Chondrocyte (in vitro differentiated cells): ENCODE measurements around the gene BRD9. TPM values are rescaled to one million over a fixed set of nuclear protein-coding genes. Genes with fewer than 3 reads are reported as not detected.
A peak's percentile ranks its signal among the peaks of the same experiment; 100 is the strongest.

Source experiments
- DNase-seq: peaks from one replicate; pipeline ENCODE4 v3.0.0; 2021; ENCODE audit warnings: mixed read lengths, low spot score
- H3K27ac Mint-ChIP-seq: one replicate; pipeline ENCODE4 v1.8.0; 2021; ENCODE audit warnings: mild to moderate bottlenecking, moderate library complexity, mixed read lengths; ENCODE audit not compliant: unreplicated experiment
- H3K27me3 Mint-ChIP-seq: 2 replicates; pipeline ENCODE4 v1.8.0; 2021; ENCODE audit warnings: low read depth, mixed read lengths
- H3K36me3 Mint-ChIP-seq: 2 replicates; pipeline ENCODE4 v1.8.0; 2021; ENCODE audit warnings: low read depth, mixed read lengths
- H3K4me1 Mint-ChIP-seq: 2 replicates; pipeline ENCODE4 v1.8.0; 2021; ENCODE audit warnings: low read depth, mild to moderate bottlenecking, mixed read lengths
- H3K4me3 Mint-ChIP-seq: one replicate; pipeline ENCODE4 v1.8.0; 2021; ENCODE audit warnings: mild to moderate bottlenecking, moderate library complexity, mixed read lengths; ENCODE audit not compliant: unreplicated experiment
- H3K9me3 Mint-ChIP-seq: 2 replicates; pipeline ENCODE4 v1.8.0; 2021; ENCODE audit warnings: low read depth, mixed read lengths
- CTCF ChIP-seq: fragments of 200-600 bp; sonication (generic); IDR thresholded peaks from 2 replicates; pipeline ENCODE4 v1.5.0; 2021; ENCODE audit warnings: antibody characterized with exemption, mild to moderate bottlenecking, moderate library complexity
- total RNA-seq: library from RNA; stranded (reverse); gene quantifications from 3 replicates; pipeline ENCODE4 v1.2.1, GENCODE V29; 2021

Gene BRD9
- total RNA-seq, 1 donor from 2014 or later, result 26.5 TPM

- peaks cover 37% of the 10 kb centered on the region for H3K36me3 Mint-ChIP-seq
- DNase-seq, result no peak
- H3K4me3 Mint-ChIP-seq, result no peak overlapping the region
These were observed 4.5 kb downstream of the BRD9 start for GRCh38 chr5:887947-888637.

GRCh38 chr5:886716-887325, 5.8 kb downstream of the BRD9 start:
- Mint-ChIP-seq H3K4me1 (peaks cover 22% of the 10 kb centered on the region), H3K27me3 (no peaks in the 10 kb centered on the region), H3K4me3 (no peak overlapping the region), H3K27ac (no peak overlapping the region), H3K36me3 (peaks cover 49% of the 10 kb centered on the region), H3K9me3 (no peaks in the 10 kb centered on the region)
- peak; percentile 79 for DNase-seq
- TF ChIP-seq CTCF, result no peak

More at GRCh38 chr5:887947-888637, 4.5 kb downstream of the BRD9 start:
- Mint-ChIP-seq H3K4me1 (peaks cover 22% of the 10 kb centered on the region), H3K9me3 (no peaks in the 10 kb centered on the region), H3K27ac (peak overlapping the region; percentile 63), H3K27me3 (no peaks in the 10 kb centered on the region)
- TF ChIP-seq CTCF, result no peak

GRCh38 chr5:886036-886435, 6.6 kb downstream of the BRD9 start:
- Mint-ChIP-seq H3K9me3 (no peaks in the 10 kb centered on the region), H3K36me3 (peaks cover 54% of the 10 kb centered on the region), H3K27ac (no peak overlapping the region), H3K4me3 (no peak overlapping the region), H3K27me3 (no peaks in the 10 kb centered on the region), H3K4me1 (peaks cover 14% of the 10 kb centered on the region)
- TF ChIP-seq CTCF, result no peak
- DNase-seq, result peak; percentile 75

GRCh38 chr5:885529-885928, 7.1 kb downstream of the BRD9 start:
- H3K27me3 Mint-ChIP-seq, result no peaks in the 10 kb centered on the region
- H3K9me3 Mint-ChIP-seq, result no peaks in the 10 kb centered on the region
- H3K36me3 Mint-ChIP-seq, result peaks cover 56% of the 10 kb centered on the region
- peaks cover 11% of the 10 kb centered on the region for H3K4me1 Mint-ChIP-seq
- no peak for TF ChIP-seq CTCF
- no peak overlapping the region for H3K4me3 Mint-ChIP-seq
- DNase-seq, result peak; percentile 81
- no peak overlapping the region for H3K27ac Mint-ChIP-seq

- Mint-ChIP-seq H3K9me3 (no peaks in the 10 kb centered on the region), H3K4me3 (no peak overlapping the region), H3K36me3 (peaks cover 56% of the 10 kb centered on the region), H3K27ac (no peak overlapping the region), H3K27me3 (no peaks in the 10 kb centered on the region), H3K4me1 (peaks cover 11% of the 10 kb centered on the region)
- no peak for DNase-seq
- TF ChIP-seq CTCF, result no peak
These were observed 7.5 kb downstream of the BRD9 start for GRCh38 chr5:885127-885442.
